ENCODE results near the gene IGLL5.
"Not testable (repeated sequence)": the region's sequence is repeated elsewhere in the genome, so short reads cannot be mapped to it uniquely, and the experiment has no call there.

- TF ChIP-seq CTCF (conservative IDR thresholded peaks at IDR 0.05; ENCODE audit: low read length); EZH2phosphoT487 (IDR thresholded peaks at IDR 0.05; ENCODE audit: borderline replicate concordance): not testable (repeated sequence)
These were observed 18.8 kb downstream of the IGLL5 start for GRCh38 chr22:22906391-22906790.
